ENCODE data around the gene RNF19B. TPM values are rescaled to one million over a fixed set of nuclear protein-coding genes. Genes with fewer than 3 reads are reported as not detected.

RNF19B gene
- total RNA-seq, 2 donors from 2014 or later, result 92.0 to 246 TPM

DNA sequence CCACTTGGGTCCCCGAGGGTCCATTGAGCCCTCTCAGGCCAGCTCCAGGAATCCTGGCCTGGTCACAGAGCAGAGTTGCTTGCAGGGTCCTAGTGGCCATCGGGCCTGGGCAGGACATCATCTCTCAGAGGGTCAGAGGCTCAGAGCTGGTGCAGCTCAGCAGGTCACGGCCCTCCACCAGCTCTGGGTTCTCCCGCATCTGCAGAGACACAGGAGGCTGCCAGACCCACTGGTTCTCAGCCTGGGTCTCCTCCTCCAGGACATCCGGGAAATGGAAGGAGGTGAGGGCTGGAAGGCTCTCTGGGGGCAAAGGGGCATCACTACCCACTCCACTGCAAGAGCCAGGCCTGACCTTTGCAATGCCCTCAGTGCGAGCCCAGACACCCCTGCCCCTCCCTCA lies 69.9 kb downstream of the RNF19B start:
- Mint-ChIP-seq H3K4me3 (no peak overlapping the region), H3K9me3 (no peaks in the 10 kb centered on the region), H3K36me3 (no peaks in the 10 kb centered on the region), H3K27ac (no peak overlapping the region), H3K27me3 (peaks cover 27 to 34% of the 10 kb centered on the region in 2 donors), H3K4me1 (ENCODE audit: low read depth in 2 of 2) (peaks cover 0 to 8% of the 10 kb centered on the region in 2 donors)
- DNase-seq (ENCODE audit: low spot score) (no peak), ATAC-seq (no peak)

DNA sequence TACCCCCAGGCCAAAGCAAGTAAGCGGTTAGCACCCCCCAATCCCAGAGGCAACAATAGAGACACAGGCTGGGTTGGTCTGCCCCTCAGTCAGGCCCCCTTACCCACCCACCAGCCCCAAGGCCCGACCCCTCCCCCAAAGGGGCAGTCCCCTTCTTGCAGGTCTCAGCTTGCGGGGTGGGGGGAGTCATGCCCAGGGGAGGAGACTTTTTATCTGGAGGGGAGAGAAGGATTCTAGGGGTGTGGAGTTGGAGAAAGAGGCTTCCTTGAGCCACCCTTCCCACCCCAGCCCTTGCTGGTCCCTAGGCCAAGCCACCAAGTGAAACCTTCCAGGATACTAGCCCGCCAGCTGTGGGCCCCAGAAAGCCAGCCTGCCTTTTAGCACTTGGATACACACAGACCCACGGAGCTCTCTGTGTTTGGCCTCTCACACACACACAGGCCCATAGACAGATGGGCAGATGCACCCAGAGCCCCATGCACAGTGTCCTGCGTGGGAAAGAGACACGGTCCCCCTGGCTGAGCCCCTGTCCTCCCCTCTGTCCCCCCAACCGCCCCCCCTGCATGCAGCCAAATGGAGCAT lies 70.5 kb downstream of the RNF19B start:
- Mint-ChIP-seq H3K4me3 (no peak overlapping the region), H3K4me1 (ENCODE audit: low read depth in 2 of 2) (peaks cover 0 to 8% of the 10 kb centered on the region in 2 donors), H3K36me3 (no peaks in the 10 kb centered on the region), H3K27ac (no peak overlapping the region), H3K9me3 (no peaks in the 10 kb centered on the region), H3K27me3 (peaks cover 33 to 38% of the 10 kb centered on the region in 2 donors)
- ATAC-seq, result no peak
- no peak for DNase-seq (ENCODE audit: low spot score)

DNA sequence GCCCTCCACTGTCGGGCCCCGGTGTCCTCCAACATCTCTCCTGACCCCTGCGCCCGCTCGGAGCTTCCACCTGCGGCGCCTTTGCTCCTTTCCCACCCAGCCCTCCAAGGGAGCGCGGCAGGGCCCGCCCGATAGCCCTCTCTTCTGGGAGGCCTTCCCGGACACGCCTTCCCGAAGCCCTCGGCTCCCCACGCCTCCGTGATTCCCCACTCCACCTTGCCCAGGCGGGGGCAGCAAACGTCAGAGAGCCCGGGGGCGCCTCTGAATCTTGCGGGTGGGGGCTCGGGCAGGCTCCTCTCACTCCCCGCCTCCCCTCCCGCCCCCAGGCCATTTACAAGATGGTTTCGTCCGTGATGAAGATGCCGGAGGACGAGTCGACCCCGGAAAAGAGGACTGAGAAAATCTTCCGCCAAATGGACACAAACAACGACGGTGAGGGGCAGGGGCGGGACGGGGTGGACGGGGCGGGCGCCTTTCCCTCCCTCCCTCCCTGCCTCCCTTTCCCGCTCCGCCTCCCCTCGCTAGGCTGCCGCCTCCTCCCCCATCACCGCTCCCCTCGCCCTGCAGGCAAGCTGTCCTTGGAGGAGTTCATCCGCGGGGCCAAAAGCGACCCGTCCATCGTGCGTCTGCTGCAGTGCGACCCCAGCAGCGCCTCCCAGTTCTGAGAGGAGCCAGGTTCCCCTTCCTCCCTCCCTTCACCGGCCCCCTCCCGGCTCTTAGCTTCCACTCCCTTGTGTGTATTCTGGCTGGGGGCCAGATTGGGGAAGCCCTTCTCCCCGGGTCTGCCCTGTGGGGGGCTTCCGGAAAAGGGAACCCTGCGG lies 71.2 kb downstream of the RNF19B start:
- Mint-ChIP-seq H3K9me3 (no peaks in the 10 kb centered on the region), H3K4me1 (ENCODE audit: low read depth in 2 of 2) (peaks cover 0 to 8% of the 10 kb centered on the region in 2 donors), H3K4me3 (peak overlapping the region; percentile 45), H3K27me3 (peaks cover 34 to 35% of the 10 kb centered on the region in 2 donors), H3K36me3 (no peaks in the 10 kb centered on the region), H3K27ac (no peak overlapping the region)
- no peak for DNase-seq (ENCODE audit: low spot score)
- peak in 1 of 2 donors; percentile 37 for ATAC-seq

- H3K36me3 Mint-ChIP-seq, result no peaks in the 10 kb centered on the region
- DNase-seq (ENCODE audit: low spot score) (no peak), ATAC-seq (peak; percentile 53 to 72)
- peaks cover 0 to 8% of the 10 kb centered on the region in 2 donors for H3K4me1 Mint-ChIP-seq (ENCODE audit: low read depth in 2 of 2)
- peak overlapping the region; percentile 53 for H3K4me3 Mint-ChIP-seq
- H3K27me3 Mint-ChIP-seq, result peaks cover 38 to 40% of the 10 kb centered on the region in 2 donors
- H3K27ac Mint-ChIP-seq, result no peak overlapping the region
- H3K9me3 Mint-ChIP-seq, result no peaks in the 10 kb centered on the region
These were observed 72.0 kb downstream of the RNF19B start for GRCh38 chr1:32892368-32893197.

DNA sequence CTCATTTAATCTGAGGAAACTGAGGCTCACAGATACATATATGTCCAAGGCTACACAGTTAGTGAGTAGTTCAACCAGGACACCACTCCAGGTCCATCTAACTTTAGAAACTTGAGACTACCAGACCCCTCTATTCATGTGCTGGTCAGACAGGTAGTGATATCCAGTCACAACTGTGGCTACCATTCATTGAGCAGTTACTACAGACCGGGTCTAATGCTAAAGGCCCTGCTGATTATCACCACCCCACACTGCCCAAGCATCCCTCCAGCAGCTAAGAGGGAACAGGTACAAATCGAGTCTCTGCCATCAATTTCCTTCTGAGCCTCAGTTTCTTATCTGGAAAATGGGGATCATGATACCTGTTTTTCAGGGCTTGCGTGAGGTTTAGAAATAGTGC lies 73.0 kb downstream of the RNF19B start:
- Mint-ChIP-seq H3K27me3 (peaks cover 43 to 49% of the 10 kb centered on the region in 2 donors), H3K9me3 (no peaks in the 10 kb centered on the region), H3K36me3 (no peaks in the 10 kb centered on the region), H3K4me1 (ENCODE audit: low read depth in 2 of 2) (peaks cover 0 to 14% of the 10 kb centered on the region in 2 donors), H3K4me3 (peak overlapping the region; percentile 53), H3K27ac (no peak overlapping the region)
- no peak for ATAC-seq
- DNase-seq (ENCODE audit: low spot score), result no peak

DNA sequence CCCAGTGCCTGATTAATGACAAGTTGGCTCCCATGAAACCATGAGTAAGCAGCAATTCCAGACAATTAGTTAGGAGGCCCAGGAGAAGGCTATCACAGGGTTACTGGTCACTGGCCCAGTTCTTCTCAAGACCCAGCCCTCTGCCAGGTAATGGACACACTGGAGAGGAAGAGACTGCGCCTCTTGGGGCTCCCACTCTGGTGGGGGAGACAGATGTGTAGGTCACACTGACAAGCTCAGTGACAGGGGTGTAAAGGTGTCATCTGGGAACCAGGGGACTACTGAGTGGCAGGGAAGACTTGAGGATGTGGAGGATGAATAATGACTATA lies 73.4 kb downstream of the RNF19B start:
- peaks cover 40 to 47% of the 10 kb centered on the region in 2 donors for H3K27me3 Mint-ChIP-seq
- H3K4me1 Mint-ChIP-seq (ENCODE audit: low read depth in 2 of 2), result peaks cover 0 to 14% of the 10 kb centered on the region in 2 donors
- no peaks in the 10 kb centered on the region for H3K36me3 Mint-ChIP-seq
- H3K27ac Mint-ChIP-seq, result no peak overlapping the region
- no peak overlapping the region for H3K4me3 Mint-ChIP-seq
- ATAC-seq (no peak), DNase-seq (ENCODE audit: low spot score) (no peak)
- H3K9me3 Mint-ChIP-seq, result no peaks in the 10 kb centered on the region

GRCh38 chr1:32890516-32891240 lies 73.9 kb downstream of the RNF19B start:
- Mint-ChIP-seq H3K9me3 (no peaks in the 10 kb centered on the region), H3K27me3 (peaks cover 42 to 44% of the 10 kb centered on the region in 2 donors), H3K36me3 (no peaks in the 10 kb centered on the region), H3K4me1 (ENCODE audit: low read depth in 2 of 2) (peaks cover 0 to 14% of the 10 kb centered on the region in 2 donors), H3K27ac (no peak overlapping the region), H3K4me3 (no peak overlapping the region)
- no peak for ATAC-seq
- no peak for DNase-seq (ENCODE audit: low spot score)

GRCh38 chr1:32889731-32890278 lies 74.8 kb downstream of the RNF19B start:
- ATAC-seq, result no peak
- H3K36me3 Mint-ChIP-seq, result no peaks in the 10 kb centered on the region
- peaks cover 6 to 20% of the 10 kb centered on the region in 2 donors for H3K4me1 Mint-ChIP-seq (ENCODE audit: low read depth in 2 of 2)

DNA sequence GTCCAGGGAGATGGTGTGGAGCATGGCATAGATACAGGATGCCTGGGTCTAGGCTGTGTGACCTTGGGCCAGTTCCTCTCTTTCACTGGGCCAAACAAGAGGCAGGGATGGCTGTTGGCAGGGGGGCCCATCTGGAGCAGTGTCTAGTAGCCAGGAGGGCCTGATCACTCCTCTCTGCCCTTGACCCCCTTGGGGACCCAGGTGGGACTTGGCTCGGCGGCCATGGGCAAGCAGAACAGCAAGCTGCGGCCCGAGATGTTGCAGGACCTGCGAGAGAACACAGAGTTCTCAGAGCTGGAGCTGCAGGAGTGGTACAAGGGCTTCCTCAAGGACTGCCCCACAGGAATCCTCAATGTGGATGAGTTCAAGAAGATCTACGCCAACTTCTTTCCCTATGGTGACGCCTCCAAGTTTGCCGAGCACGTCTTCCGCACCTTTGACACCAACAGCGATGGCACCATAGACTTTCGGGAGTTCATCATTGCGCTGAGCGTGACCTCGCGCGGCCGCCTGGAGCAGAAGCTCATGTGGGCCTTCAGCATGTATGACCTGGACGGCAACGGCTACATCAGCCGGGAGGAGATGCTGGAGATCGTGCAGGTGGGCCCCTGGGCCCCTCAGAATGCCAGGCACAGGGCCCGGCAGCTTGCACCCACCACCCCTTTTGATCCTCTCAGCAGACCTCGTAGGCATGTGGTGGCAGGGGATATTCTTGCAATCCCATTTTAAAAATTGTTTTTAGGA lies 75.8 kb downstream of the RNF19B start:
- Mint-ChIP-seq H3K27me3 (peaks cover 53 to 58% of the 10 kb centered on the region in 2 donors), H3K27ac (no peak overlapping the region), H3K9me3 (no peaks in the 10 kb centered on the region), H3K4me1 (ENCODE audit: low read depth in 2 of 2) (peaks cover 6 to 20% of the 10 kb centered on the region in 2 donors), H3K4me3 (no peak overlapping the region), H3K36me3 (no peaks in the 10 kb centered on the region)
- ATAC-seq (no peak), DNase-seq (ENCODE audit: low spot score) (no peak)

More at GRCh38 chr1:32889731-32890278, 74.8 kb downstream of the RNF19B start:
- Mint-ChIP-seq H3K4me3 (no peak overlapping the region), H3K9me3 (no peaks in the 10 kb centered on the region), H3K27ac (no peak overlapping the region), H3K27me3 (peaks cover 48 to 53% of the 10 kb centered on the region in 2 donors)
- no peak for DNase-seq (ENCODE audit: low spot score)

DNA sequence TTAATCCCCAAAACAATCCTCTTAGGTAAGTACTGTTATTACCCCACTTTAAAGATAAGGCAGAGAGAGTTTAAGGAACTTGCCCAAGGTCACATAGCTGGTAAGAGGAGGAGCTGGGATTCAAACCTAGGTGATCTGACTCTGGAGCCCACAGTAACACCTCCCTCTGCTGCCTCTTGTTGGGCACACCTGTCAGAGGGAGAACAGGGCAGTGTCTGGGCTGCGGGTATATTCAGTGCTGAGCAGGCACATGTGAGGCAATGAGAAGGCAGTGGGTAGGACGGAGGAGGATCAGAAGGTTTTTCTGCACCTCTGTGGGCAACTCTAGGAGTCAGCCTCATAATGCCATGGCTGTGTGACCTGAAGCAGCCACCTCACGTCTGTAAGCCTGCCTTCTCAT lies 76.5 kb downstream of the RNF19B start:
- Mint-ChIP-seq H3K27ac (no peak overlapping the region), H3K27me3 (peaks cover 58 to 64% of the 10 kb centered on the region in 2 donors), H3K9me3 (no peaks in the 10 kb centered on the region), H3K4me1 (ENCODE audit: low read depth in 2 of 2) (peaks cover 6 to 20% of the 10 kb centered on the region in 2 donors), H3K36me3 (no peaks in the 10 kb centered on the region), H3K4me3 (no peak overlapping the region)
- DNase-seq (ENCODE audit: low spot score) (no peak), ATAC-seq (no peak)

- Mint-ChIP-seq H3K27me3 (peaks cover 58 to 63% of the 10 kb centered on the region in 2 donors), H3K36me3 (no peaks in the 10 kb centered on the region), H3K4me1 (ENCODE audit: low read depth in 2 of 2) (peaks cover 6 to 20% of the 10 kb centered on the region in 2 donors), H3K9me3 (no peaks in the 10 kb centered on the region), H3K27ac (no peak overlapping the region), H3K4me3 (no peak overlapping the region)
- ATAC-seq, result no peak
- DNase-seq (ENCODE audit: low spot score), result no peak
These were observed 77.0 kb downstream of the RNF19B start for GRCh38 chr1:32887623-32888022.

- peaks cover 6 to 13% of the 10 kb centered on the region in 2 donors for H3K4me1 Mint-ChIP-seq (ENCODE audit: low read depth in 2 of 2)
- no peaks in the 10 kb centered on the region for H3K36me3 Mint-ChIP-seq
- ATAC-seq (no peak), DNase-seq (ENCODE audit: low spot score) (no peak)
- H3K4me3 Mint-ChIP-seq, result no peak overlapping the region
- no peaks in the 10 kb centered on the region for H3K9me3 Mint-ChIP-seq
- H3K27ac Mint-ChIP-seq, result no peak overlapping the region
- H3K27me3 Mint-ChIP-seq, result peaks cover 51 to 56% of the 10 kb centered on the region in 2 donors
These were observed 77.7 kb downstream of the RNF19B start for GRCh38 chr1:32886828-32887414.

All from natural killer cell treated with Interleukin-12 subunit alpha and Interleukin-12 subunit beta and Interleukin-15 and Interleukin-18, amount 100 ng/mL, for 72 hours (primary cell).